Amniotic stem cell (primary cell): ENCODE results near the gene SPRING1.

Experiments
- DNase-seq: peaks from one replicate; lab custom pipeline; 2025; lab: John Stamatoyannopoulos, UW

The SPRING1 gene

DNA sequence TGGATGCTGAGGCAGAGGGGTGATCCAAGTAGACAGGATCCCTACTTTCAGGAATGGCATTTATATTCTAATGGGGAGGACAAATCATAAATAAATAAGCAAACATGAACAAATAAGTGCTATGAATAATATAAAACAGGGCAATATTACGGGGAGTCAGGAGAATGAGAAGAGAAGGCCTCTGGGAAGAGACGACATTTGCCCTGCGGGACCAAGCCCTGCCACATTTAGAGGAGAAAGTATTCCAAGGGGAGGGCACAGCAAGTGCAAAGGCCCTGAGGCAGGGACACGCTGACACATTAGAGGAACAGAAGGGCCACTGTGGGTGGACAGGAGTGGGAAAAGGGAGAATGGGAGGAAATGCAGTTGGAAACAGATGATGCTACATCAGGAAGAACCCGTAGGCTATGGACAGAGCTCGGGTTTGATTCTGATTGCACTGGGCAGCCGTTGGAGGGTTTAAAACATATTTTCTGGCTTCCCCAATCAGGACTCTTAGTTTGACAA lies 1.6 kb upstream of the SPRING1 start:
- DNase-seq: no peak

DNA sequence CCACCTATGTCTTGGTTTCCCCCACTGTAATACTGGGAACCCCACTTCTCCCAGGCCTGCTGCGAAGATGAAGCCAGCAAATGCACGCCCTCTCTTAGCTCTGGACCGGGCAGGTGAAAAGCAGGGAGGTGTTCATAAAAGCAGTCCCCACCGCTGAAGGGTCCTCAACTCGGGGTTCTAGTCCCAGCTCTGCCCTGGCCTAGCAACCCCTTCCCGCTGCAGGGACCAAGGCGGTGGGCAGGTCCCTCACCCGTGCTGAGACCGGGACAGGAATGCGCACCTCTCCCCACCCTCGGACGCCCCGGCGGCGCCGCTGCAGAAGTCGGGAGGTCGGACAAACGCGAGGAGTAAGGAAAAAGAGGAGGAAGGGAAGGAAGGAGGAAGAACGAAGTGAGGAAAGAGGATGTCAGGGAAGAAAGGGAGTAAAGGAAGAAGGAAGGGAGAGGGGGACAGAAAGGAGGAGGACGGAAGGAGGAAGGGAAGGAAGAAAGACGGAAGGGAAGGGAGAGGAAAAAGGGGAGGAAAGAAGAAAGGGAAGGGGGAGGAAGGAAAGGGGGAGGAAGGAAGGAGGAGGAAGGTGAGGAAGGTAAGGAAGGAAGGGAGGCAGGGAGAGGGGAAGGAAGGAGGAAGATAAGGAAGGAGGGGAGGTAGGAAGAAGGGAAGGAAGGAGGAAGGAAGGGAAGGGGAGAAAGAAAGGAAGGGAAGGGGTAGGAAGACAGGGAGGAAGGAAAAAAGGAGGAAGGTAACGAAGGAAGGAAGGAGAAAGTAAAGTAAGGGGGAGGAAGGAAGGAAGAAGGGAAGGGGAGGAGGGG lies 701 bp downstream of the SPRING1 start:
- DNase-seq: no peak

DNA sequence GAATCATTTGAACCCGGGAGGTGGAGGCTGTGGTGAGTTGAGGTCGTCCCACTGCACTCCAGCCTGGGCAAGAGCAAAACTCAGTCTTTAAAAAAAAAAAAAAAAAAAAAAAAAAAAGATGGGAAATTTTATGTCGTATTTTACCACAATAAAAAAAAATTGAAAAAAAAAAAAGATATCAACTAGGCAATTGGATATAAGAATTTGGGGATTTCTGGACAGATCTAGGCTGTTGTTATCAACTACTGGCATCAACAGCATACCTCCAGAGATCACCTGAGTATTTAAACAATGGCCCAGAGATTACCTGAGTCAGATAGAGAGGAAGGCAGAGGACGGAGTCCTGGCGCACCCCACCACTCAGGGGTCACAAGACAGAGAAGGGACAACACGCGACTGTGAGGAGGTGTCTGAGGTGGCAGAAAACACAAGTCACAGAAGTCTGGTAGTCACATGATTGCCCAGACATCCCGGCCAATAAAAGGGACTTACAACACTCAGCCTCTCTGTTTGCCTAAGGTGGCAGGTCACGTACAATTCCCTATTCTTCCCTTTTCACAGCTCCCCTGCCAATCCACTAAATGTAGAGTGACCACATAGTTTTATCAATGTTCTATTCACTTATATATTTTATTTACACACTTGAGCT lies 1.8 kb downstream of the SPRING1 start:
- DNase-seq: no peak

DNA sequence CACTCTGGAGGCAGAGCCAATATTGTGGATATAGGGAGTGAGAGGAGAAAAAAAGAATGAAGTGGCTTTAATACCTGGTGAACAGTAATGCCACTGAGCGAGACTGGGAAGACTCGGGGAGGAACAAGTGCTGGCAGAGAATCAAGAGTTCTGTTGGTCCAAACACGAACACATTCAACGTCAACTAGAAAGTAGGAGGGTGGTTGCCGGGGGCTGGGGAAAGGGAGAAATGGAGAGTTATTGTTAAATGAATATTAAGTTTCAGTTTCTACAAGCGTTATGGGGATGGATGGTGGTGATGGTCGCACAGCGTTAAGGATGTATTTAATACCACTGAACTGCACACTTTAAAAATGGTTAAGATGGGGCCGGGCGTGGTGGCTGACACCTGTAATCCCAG lies 2.8 kb downstream of the SPRING1 start:
- no peak for DNase-seq

DNA sequence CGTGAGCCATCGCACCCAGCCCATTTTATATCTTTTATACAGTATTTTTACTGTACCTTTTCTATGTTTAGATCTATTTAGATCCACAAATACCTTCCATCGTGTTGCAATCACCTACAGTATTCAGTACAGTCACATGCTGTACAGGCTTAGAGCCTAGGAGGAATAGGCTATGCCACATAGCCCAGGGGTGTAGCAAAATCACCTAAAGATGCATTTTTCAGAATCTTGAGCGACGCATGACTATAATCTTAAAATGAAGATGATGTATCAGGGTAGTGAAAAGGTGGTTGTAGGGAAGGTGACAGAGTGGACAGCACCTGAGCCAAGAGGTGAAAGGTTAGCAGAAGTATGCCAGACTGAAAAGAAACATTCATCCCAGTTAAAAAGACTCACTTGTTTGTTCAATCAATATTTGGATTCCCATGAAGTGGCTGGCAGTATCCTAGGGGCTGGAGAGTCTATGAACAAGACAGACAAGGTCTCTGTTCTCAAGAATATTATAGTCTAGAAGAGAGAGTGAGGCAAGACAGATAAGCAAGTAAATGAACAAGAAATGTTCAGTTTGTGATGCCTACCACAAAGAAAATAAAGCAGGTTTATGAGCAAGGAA lies 3.6 kb downstream of the SPRING1 start:
- DNase-seq: no peak

DNA sequence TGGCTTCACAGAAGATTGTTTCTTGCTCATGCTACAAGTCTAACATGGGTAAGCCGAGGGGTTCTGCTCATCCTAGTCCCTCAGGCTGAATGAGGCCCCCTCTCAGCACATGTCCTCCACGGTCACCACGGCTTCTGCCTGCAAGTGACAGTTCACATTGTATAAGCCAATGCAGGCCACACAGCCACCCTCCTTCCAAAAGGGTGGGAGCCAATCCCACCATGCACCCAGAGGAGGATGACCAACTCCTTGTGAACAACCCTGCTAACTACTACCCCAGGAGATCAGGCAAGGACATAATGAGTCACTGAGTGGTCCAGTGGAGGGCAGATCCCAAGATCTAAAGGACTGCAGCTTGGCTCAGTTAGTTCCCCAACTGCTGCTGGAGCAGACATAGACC lies 6.1 kb downstream of the SPRING1 start:
- DNase-seq: no peak

DNA sequence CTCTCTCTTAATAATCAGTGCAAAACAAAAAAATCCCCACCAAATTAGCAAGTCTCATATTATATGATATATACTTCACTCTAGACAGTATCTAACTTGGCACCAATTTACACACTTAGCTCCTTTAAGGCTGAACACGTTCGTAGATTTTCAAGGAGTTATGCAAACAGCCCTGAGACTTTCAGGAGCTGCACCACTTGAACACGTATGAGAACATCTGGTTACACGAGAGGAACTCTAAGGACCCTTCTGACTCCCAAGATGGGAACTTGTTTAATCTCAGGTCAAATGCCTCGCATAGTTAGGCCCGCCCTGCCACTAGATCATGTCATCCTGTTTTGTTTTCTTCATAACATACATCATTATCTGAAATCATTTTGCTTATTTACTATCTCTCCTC lies 10.0 kb downstream of the SPRING1 start:
- DNase-seq: no peak

- no peak for DNase-seq
These were observed 10.6 kb downstream of the SPRING1 start for GRCh38 chr12:116727261-116727660.

DNA sequence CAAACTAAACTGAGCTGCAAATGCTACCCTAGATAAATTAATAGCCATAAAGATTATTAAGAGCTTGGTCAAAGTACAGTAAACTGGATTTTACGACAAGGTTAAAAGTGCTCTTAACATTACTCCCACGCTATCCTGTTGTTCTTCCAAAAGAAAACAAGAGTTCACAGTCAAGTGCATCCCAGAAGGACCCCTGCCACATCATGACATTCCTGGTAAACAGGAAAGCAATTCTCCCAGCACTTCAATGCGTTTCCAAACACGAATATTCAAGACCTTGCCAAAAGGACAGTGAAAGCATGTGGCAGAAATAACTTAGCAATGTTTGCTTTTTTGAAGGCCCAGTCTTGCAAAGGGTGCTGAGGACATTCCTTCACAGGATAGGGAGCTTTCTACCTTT lies 11.2 kb downstream of the SPRING1 start:
- DNase-seq: no peak

DNA sequence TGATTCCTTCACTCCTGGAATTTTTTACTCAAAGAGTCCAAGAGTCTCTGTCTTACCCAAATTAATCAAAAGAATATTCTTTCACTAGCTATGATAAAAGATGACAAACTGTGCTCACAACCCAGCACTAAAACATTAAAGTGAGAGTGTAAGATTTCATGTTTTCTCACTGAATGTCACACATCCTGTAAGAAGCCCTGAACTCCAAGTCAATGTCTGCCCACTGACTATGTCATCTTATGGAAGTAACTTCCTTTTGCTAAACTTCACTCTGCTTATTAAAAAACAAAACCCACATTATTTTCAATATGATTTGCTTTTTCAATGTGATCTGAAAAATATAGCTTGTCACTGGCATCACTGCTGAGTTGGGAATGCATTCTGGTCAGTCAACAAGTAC lies 15.6 kb downstream of the SPRING1 start:
- no peak for DNase-seq

GRCh38 chr12:116719731-116720528 lies 17.9 kb downstream of the SPRING1 start:
- DNase-seq: no peak

GRCh38 chr12:116718655-116719454 lies 19.0 kb downstream of the SPRING1 start:
- no peak for DNase-seq

GRCh38 chr12:116717466-116718437 lies 20.1 kb downstream of the SPRING1 start:
- no peak for DNase-seq

DNA sequence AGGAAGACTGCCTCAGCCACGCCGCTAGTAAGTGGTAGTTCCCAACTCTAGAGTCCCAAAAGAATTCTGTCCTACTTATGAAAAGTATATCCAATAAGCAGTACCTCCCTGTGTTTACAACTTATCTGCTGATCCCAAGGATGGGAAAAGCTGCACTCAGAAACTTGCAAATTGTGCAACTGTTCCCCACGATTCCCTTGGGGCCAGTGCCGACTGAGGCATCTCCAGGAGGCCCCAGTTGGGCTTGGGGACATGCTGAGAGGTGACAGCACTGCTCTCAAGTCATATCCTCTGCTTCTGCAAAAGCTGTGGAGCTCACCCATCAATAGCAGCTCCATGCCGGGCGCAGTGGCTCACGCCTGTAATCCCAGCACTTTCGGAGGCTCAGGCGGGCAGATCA lies 23.7 kb downstream of the SPRING1 start:
- DNase-seq: no peak

- DNase-seq: no peak
These were observed 24.3 kb downstream of the SPRING1 start for GRCh38 chr12:116713527-116713926.

GRCh38 chr12:116712458-116713303 lies 25.2 kb downstream of the SPRING1 start:
- no peak for DNase-seq

DNA sequence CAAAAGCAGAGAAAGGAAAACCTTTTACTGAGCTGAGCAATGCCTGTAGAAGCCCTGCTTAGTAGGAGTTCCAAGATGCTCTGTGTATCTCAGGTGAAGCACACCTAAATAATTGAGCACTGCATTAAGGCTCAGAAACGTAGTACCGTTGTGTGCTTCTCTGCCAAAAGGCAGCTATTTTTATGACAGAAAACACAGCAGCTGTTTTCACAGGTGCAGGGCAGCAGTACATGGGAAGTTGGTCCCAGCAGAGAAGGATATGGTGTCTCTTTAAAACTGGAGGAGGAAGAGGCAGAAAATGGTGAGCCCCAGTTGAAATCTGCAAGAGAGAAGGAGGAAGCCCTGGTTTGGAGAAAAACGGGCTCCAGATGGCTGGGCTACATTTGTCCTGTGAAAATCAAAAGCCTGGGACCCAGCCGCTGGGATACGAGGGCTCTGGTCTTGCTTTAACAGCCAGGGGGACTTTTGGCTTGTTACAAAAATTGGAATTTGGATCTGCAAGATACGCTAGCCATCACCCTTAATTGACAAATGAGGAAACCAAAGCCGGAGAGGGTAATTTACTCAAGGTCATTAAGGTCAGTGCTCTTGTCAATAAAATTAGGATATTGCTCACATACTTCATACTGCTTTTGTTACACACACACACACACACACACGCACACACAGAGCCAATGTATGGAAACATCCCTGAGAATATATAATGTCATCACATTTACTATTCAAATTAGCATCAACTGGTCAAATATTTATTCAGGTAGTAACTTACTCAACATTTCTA lies 27.3 kb downstream of the SPRING1 start:
- no peak for DNase-seq

- no peak for DNase-seq
These were observed 28.1 kb downstream of the SPRING1 start for GRCh38 chr12:116709768-116710167.
